ENCODE measurements around the gene APLP1. TPM values are rescaled to one million over a fixed set of nuclear protein-coding genes. Genes with fewer than 3 reads are reported as not detected.

APLP1 gene
- total and polyA plus RNA-seq, 5 donors from 2014 or later, result not detected

DNA sequence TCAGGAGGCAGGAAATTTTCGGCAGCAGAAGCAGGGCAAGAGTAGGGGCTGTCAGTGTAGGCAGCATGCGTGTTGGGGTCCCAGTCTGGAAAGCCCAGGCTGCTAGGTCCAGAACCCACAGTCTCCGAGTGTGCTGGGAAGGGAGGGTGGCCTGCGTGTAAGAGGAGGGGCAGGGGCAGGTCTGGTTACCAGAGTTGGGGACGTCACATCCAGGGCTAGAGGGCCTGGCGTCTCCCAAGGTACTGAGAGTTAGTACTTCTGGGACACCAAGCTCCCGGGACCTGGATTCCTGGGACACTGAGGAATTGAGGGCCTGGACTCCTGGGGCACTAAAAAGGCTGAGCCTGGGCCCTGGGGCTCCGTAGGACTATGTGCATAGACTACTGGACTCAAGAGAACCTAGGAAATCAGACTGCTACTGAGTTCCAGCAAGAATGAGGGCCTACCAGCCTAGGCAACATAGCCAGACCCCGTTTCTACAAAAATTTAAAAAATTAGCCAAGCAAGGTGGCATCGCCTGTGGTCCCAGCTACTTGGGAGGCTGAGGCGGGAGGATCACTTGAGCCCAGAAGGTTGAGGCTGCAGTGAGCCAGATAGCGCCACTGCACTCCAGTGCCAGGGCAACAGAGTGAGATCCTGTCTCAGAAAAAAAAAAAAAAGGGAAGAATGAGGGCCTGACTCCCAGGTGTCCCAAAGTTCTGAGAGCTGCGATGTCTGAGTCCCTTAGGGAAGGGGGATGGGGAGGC is 29.5 kb downstream of the APLP1 start:
- no peak for ATAC-seq (ENCODE audit: low read depth in 2 of 2)
- H3K27ac ChIP-seq (ENCODE audit: insufficient read depth, low read length, poor library complexity, severe bottlenecking), result peak overlapping the region; percentile 100

GRCh38 chr19:35898499-35898809 is 30.1 kb downstream of the APLP1 start:
- peaks cover 0 to 2% (median 0%) of the 10 kb centered on the region in 7 donors for H3K9me3 Mint-ChIP-seq
- peak overlapping the region; percentile 98 to 100 (median 100) for H3K4me3 Mint-ChIP-seq
- H3K4me1 Mint-ChIP-seq, result peaks cover 7 to 56% (median 18%) of the 10 kb centered on the region in 4 donors
- Histone ChIP-seq H3K4me3 (ENCODE audit: low read depth, low read length) (peak overlapping the region; percentile 79), H3K4me1 (ENCODE audit: control insufficient read depth, insufficient read depth, low read length, poor library complexity, severe bottlenecking) (peaks cover 68% of the 10 kb centered on the region), H3K9me3 (ENCODE audit: control insufficient read depth in 2 of 2, low read length in 2 of 2) (no peaks in the 10 kb centered on the region), H3K36me3 (ENCODE audit: control insufficient read depth, insufficient read depth, low read length) (peaks cover 27% of the 10 kb centered on the region), H3K27ac (ENCODE audit: insufficient read depth, low read length, poor library complexity, severe bottlenecking) (peak overlapping the region; percentile 100), H3K27me3 (ENCODE audit: control insufficient read depth, insufficient read depth, low read length) (no peaks in the 10 kb centered on the region)
- ATAC-seq (ENCODE audit: low read depth in 2 of 2), result no peak
- peaks cover 11% of the 10 kb centered on the region for H3K36me3 Mint-ChIP-seq
- DNase-seq, result no peak
- H3K27me3 Mint-ChIP-seq, result peaks cover 2% of the 10 kb centered on the region
- H3K27ac Mint-ChIP-seq, result peak overlapping the region; percentile 96 to 98 (median 98)

More for the DNA sequence above, 29.5 kb downstream of the APLP1 start:
- Histone ChIP-seq H3K27me3 (ENCODE audit: control insufficient read depth, insufficient read depth, low read length) (no peaks in the 10 kb centered on the region), H3K4me1 (ENCODE audit: control insufficient read depth, insufficient read depth, low read length, poor library complexity, severe bottlenecking) (peaks cover 62% of the 10 kb centered on the region), H3K36me3 (ENCODE audit: control insufficient read depth, insufficient read depth, low read length) (peaks cover 32% of the 10 kb centered on the region), H3K9me3 (ENCODE audit: control insufficient read depth in 2 of 2, low read length in 2 of 2) (no peaks in the 10 kb centered on the region), H3K4me3 (ENCODE audit: low read depth, low read length) (peak overlapping the region; percentile 73)
- Mint-ChIP-seq H3K27me3 (no peaks in the 10 kb centered on the region), H3K4me3 (peak overlapping the region; percentile 98 to 100 (median 100)), H3K27ac (peak overlapping the region; percentile 89 to 98 (median 96)), H3K9me3 (peaks cover 0 to 2% (median 0%) of the 10 kb centered on the region in 7 donors), H3K36me3 (peaks cover 16% of the 10 kb centered on the region), H3K4me1 (peaks cover 7 to 52% (median 16%) of the 10 kb centered on the region in 4 donors)
- no peak for DNase-seq

- H3K36me3 Mint-ChIP-seq, result peaks cover 11% of the 10 kb centered on the region
- Histone ChIP-seq H3K27me3 (ENCODE audit: control insufficient read depth, insufficient read depth, low read length) (no peaks in the 10 kb centered on the region), H3K4me3 (ENCODE audit: low read depth, low read length) (peak overlapping the region; percentile 79), H3K9me3 (ENCODE audit: control insufficient read depth in 2 of 2, low read length in 2 of 2) (no peaks in the 10 kb centered on the region), H3K4me1 (ENCODE audit: control insufficient read depth, insufficient read depth, low read length, poor library complexity, severe bottlenecking) (peaks cover 80% of the 10 kb centered on the region), H3K36me3 (ENCODE audit: control insufficient read depth, insufficient read depth, low read length) (peaks cover 21% of the 10 kb centered on the region), H3K27ac (ENCODE audit: insufficient read depth, low read length, poor library complexity, severe bottlenecking) (peak overlapping the region; percentile 100)
- H3K27ac Mint-ChIP-seq, result peak overlapping the region; percentile 96 to 98 (median 98)
- H3K4me1 Mint-ChIP-seq, result peaks cover 7 to 67% (median 27%) of the 10 kb centered on the region in 4 donors
- DNase-seq, result peak; percentile 85 to 95 (median 87)
- peaks cover 0 to 2% (median 0%) of the 10 kb centered on the region in 7 donors for H3K9me3 Mint-ChIP-seq
- peak; percentile 63 to 70 for ATAC-seq (ENCODE audit: low read depth in 2 of 2)
- peak overlapping the region; percentile 98 to 100 (median 100) for H3K4me3 Mint-ChIP-seq
- peaks cover 4% of the 10 kb centered on the region for H3K27me3 Mint-ChIP-seq
Observed at GRCh38 chr19:35899547-35900214, 31.3 kb downstream of the APLP1 start.

DNA sequence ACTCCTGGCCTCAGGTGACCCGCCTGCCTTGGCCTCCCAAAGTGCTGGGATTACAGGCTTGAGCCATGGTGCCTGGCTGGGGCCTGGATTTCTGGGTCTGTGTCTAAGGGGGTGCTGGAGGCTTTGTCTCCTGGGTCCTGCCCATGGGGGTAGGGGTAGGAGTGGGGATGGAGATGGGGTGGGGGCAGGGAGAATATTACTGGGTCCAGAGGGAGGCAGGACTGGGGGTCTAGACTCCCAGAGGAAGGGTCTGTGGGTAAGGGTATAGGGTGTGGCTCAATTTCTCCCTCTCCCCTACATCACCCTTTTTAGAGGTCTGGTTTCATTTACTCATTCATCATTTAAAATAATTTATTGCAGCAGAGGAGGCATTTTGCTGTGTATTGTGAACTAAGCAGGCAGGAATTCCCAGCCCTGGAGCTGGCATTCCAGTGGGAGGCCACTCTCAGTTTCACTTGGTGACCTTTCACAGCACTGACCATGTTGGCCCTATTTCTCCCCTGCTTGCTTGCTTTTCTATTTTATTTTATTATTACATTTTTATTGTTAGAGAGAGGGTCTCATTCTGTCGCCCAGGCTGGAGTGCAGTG is 32.8 kb downstream of the APLP1 start:
- H3K4me1 ChIP-seq (ENCODE audit: control insufficient read depth, insufficient read depth, low read length, poor library complexity, severe bottlenecking), result peaks cover 76% of the 10 kb centered on the region
- H3K9me3 ChIP-seq (ENCODE audit: control insufficient read depth in 2 of 2, low read length in 2 of 2), result no peaks in the 10 kb centered on the region
- no peaks in the 10 kb centered on the region for H3K27me3 ChIP-seq (ENCODE audit: control insufficient read depth, insufficient read depth, low read length)
- Mint-ChIP-seq H3K27ac (peak overlapping the region; percentile 96 to 100 (median 100)), H3K4me1 (peaks cover 7 to 67% (median 28%) of the 10 kb centered on the region in 4 donors), H3K27me3 (peaks cover 4% of the 10 kb centered on the region), H3K36me3 (peaks cover 7% of the 10 kb centered on the region), H3K4me3 (peak overlapping the region; percentile 98 to 100 (median 100)), H3K9me3 (peaks cover 0 to 2% (median 0%) of the 10 kb centered on the region in 7 donors)
- no peak for ATAC-seq (ENCODE audit: low read depth in 2 of 2)
- peak overlapping the region; percentile 81 for H3K4me3 ChIP-seq (ENCODE audit: low read depth, low read length)
- H3K27ac ChIP-seq (ENCODE audit: insufficient read depth, low read length, poor library complexity, severe bottlenecking), result peak overlapping the region; percentile 100
- DNase-seq, result no peak
- H3K36me3 ChIP-seq (ENCODE audit: control insufficient read depth, insufficient read depth, low read length), result peaks cover 10% of the 10 kb centered on the region

GRCh38 chr19:35901854-35902661 is 33.7 kb downstream of the APLP1 start, which contains the start of gene HCST:
HCST (plus strand) TSS chr19:35902529; CDS start chr19:35902594, 65 bp downstream.
- Histone ChIP-seq H3K9me3 (ENCODE audit: control insufficient read depth in 2 of 2, low read length in 2 of 2) (no peaks in the 10 kb centered on the region), H3K4me3 (ENCODE audit: low read depth, low read length) (peak within 1 kb of the TSS; percentile 81), H3K4me1 (ENCODE audit: control insufficient read depth, insufficient read depth, low read length, poor library complexity, severe bottlenecking) (peaks cover 67% of the 10 kb centered on the region), H3K36me3 (ENCODE audit: control insufficient read depth, insufficient read depth, low read length) (peaks cover under 1% of the 10 kb centered on the region), H3K27ac (ENCODE audit: insufficient read depth, low read length, poor library complexity, severe bottlenecking) (peak within 1 kb of the TSS; percentile 100), H3K27me3 (ENCODE audit: control insufficient read depth, insufficient read depth, low read length) (no peaks in the 10 kb centered on the region)
- peaks cover 4% of the 10 kb centered on the region for H3K27me3 Mint-ChIP-seq
- ATAC-seq (ENCODE audit: low read depth in 2 of 2), result no peak
- H3K36me3 Mint-ChIP-seq, result peaks cover 7% of the 10 kb centered on the region
- peak; percentile 38 to 80 (median 60) for DNase-seq
- peaks cover 0 to 2% (median 0%) of the 10 kb centered on the region in 7 donors for H3K9me3 Mint-ChIP-seq
- peak within 1 kb of the TSS; percentile 96 to 100 (median 100) for H3K27ac Mint-ChIP-seq
- H3K4me3 Mint-ChIP-seq, result peak within 1 kb of the TSS; percentile 98 to 100 (median 100)
- H3K4me1 Mint-ChIP-seq, result peaks cover 7 to 59% (median 31%) of the 10 kb centered on the region in 4 donors

GRCh38 chr19:35902870-35903475 is 34.6 kb downstream of the APLP1 start:
- Mint-ChIP-seq H3K27ac (peak overlapping the region; percentile 96 to 100 (median 100)), H3K27me3 (peaks cover 4% of the 10 kb centered on the region), H3K4me1 (peaks cover 7 to 54% (median 29%) of the 10 kb centered on the region in 4 donors), H3K4me3 (peak overlapping the region; percentile 98 to 100 (median 100)), H3K36me3 (peaks cover 3% of the 10 kb centered on the region), H3K9me3 (peaks cover 0 to 2% (median 0%) of the 10 kb centered on the region in 7 donors)
- H3K4me1 ChIP-seq (ENCODE audit: control insufficient read depth, insufficient read depth, low read length, poor library complexity, severe bottlenecking), result peaks cover 58% of the 10 kb centered on the region
- no peaks in the 10 kb centered on the region for H3K9me3 ChIP-seq (ENCODE audit: control insufficient read depth in 2 of 2, low read length in 2 of 2)
- DNase-seq (no peak), ATAC-seq (ENCODE audit: low read depth in 2 of 2) (no peak)
- peak overlapping the region; percentile 81 for H3K4me3 ChIP-seq (ENCODE audit: low read depth, low read length)
- H3K27me3 ChIP-seq (ENCODE audit: control insufficient read depth, insufficient read depth, low read length), result no peaks in the 10 kb centered on the region
- peak overlapping the region; percentile 100 for H3K27ac ChIP-seq (ENCODE audit: insufficient read depth, low read length, poor library complexity, severe bottlenecking)
- no peaks in the 10 kb centered on the region for H3K36me3 ChIP-seq (ENCODE audit: control insufficient read depth, insufficient read depth, low read length)

Data from CD4-positive, CD25-positive, alpha-beta regulatory T cell (primary cell).